NCI-H2029 (cell line): ENCODE data around the gene GALNT12.

Experiments
- DNase-seq: peaks from one replicate; lab custom pipeline; 2025; lab: John Stamatoyannopoulos, UW

The GALNT12 gene

GRCh38 chr9:98833090-98833956 lies 25.9 kb downstream of the GALNT12 start:
- no peak for DNase-seq

GRCh38 chr9:98834386-98834785 lies 26.9 kb downstream of the GALNT12 start:
- no peak for DNase-seq

GRCh38 chr9:98836206-98836605 lies 28.7 kb downstream of the GALNT12 start:
- no peak for DNase-seq

- DNase-seq = no peak
These were observed 30.0 kb downstream of the GALNT12 start for GRCh38 chr9:98837516-98837915.

- DNase-seq = no peak
These were observed 30.8 kb downstream of the GALNT12 start for GRCh38 chr9:98838155-98838867.

- no peak for DNase-seq
These were observed 31.5 kb downstream of the GALNT12 start for GRCh38 chr9:98838868-98839565.

- DNase-seq = no peak
These were observed 32.3 kb downstream of the GALNT12 start for GRCh38 chr9:98839724-98840123.

GRCh38 chr9:98842510-98842909 lies 35.0 kb downstream of the GALNT12 start:
- no peak for DNase-seq

GRCh38 chr9:98846081-98846480 lies 38.6 kb downstream of the GALNT12 start:
- DNase-seq = no peak

- no peak for DNase-seq
These were observed 39.4 kb downstream of the GALNT12 start for GRCh38 chr9:98846879-98847278.

GRCh38 chr9:98848450-98849149 lies 41.1 kb downstream of the GALNT12 start:
- DNase-seq = peak; percentile 94

GRCh38 chr9:98849563-98849962 lies 42.1 kb downstream of the GALNT12 start:
- no peak for DNase-seq

GRCh38 chr9:98850851-98851729 lies 43.6 kb downstream of the GALNT12 start:
- no peak for DNase-seq

GRCh38 chr9:98851730-98852459 lies 44.4 kb downstream of the GALNT12 start:
- DNase-seq = no peak

- no peak for DNase-seq
These were observed 44.9 kb downstream of the GALNT12 start for GRCh38 chr9:98852460-98852734.

- DNase-seq = no peak
These were observed 45.5 kb downstream of the GALNT12 start for GRCh38 chr9:98852961-98853360.

GRCh38 chr9:98854266-98854665 lies 46.8 kb downstream of the GALNT12 start:
- DNase-seq = no peak

- no peak for DNase-seq
These were observed 48.1 kb downstream of the GALNT12 start for GRCh38 chr9:98855592-98855991.

GRCh38 chr9:98856982-98857381 lies 49.5 kb downstream of the GALNT12 start:
- no peak for DNase-seq

GRCh38 chr9:98859941-98860340 lies 52.5 kb downstream of the GALNT12 start:
- no peak for DNase-seq

GRCh38 chr9:98860871-98861293 lies 53.4 kb downstream of the GALNT12 start:
- no peak for DNase-seq
